ENCODE measurements around the gene TMEM143.
"Not testable (repeated sequence)": the region's sequence is repeated elsewhere in the genome, so short reads cannot be mapped to it uniquely, and the experiment has no call there.

Gene TMEM143

DNA sequence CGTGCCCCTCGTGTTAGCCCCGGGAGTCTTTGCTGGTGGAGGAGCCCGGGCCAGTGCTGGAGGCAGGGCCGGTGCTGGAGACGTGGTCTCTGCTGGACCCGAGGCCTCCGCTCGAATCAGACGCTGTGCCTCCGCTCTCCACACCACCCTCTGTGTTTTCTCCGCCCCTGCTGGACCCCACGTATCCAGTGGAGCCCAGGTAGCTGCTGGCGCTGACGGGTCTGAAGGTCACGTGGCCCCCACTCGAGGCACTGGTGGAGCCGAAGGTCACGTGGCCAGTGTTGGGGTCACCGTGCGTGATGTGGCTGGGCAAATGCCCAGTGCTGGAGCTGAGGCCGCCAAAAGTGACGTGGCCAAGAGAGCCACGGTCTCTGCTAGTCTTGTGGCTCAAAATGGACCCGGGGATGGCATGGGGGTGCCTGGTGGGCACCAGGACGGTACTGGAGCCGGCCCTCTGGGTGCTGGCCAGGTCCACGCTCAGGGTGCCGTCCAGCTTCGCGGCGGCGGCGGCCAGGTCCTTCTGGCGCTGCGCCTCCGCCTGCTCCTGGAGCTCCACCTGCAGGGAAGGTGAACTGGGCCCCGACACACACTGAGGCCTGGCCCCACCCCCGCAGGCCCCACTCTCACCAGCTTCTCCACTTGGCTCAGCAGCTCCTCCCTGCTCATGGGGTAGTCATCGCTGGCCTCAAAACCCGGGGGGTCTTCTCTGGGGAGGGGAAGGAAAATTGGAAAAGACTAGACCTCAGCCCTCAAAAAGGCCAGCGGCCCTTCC, 66.6 kb downstream of the TMEM143 start:
- no peak for DNase-seq (ENCODE audit: low read depth)
- TF ChIP-seq POLR2A (IDR thresholded peaks at IDR 0.05; ENCODE audit: extremely low read depth, insufficient read length) = no peak
- TF ChIP-seq, protein P1, sequence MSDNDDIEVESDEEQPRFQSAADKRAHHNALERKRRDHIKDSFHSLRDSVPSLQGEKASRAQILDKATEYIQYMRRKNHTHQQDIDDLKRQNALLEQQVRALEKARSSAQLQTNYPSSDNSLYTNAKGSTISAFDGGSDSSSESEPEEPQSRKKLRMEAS (IDR thresholded peaks at IDR 0.05; ENCODE audit: low read depth, low read length) = no peak
- no peak overlapping the region for H3K4me3 ChIP-seq (ENCODE audit: low read depth, low read length)

DNA sequence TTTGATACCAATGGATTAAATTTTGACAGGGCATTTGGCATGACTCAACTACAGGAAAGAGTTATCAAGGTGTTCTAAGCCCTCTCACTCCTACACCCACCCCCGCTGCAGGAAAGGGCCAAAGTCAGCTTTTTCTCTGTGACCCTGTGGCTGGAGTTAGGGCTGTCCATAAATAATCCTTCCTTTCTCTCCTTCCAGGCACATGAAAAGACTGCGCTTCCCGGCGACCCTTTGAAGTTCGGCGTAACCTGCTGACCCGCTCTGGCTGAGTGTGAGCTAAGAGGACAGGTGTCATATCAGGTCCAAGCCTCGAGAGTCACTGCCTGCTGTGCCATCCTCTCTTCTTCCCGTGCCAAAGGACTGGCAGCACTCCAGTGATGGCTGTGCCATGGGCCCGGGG, 68.3 kb downstream of the TMEM143 start:
- TF ChIP-seq, protein P2, sequence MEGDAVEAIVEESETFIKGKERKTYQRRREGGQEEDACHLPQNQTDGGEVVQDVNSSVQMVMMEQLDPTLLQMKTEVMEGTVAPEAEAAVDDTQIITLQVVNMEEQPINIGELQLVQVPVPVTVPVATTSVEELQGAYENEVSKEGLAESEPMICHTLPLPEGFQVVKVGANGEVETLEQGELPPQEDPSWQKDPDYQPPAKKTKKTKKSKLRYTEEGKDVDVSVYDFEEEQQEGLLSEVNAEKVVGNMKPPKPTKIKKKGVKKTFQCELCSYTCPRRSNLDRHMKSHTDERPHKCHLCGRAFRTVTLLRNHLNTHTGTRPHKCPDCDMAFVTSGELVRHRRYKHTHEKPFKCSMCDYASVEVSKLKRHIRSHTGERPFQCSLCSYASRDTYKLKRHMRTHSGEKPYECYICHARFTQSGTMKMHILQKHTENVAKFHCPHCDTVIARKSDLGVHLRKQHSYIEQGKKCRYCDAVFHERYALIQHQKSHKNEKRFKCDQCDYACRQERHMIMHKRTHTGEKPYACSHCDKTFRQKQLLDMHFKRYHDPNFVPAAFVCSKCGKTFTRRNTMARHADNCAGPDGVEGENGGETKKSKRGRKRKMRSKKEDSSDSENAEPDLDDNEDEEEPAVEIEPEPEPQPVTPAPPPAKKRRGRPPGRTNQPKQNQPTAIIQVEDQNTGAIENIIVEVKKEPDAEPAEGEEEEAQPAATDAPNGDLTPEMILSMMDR (IDR thresholded peaks at IDR 0.05; ENCODE audit: low read depth, low read length) = no peak
- TF ChIP-seq POLR2A (IDR thresholded peaks at IDR 0.05; ENCODE audit: extremely low read depth, insufficient read length) (no peak), MYC (IDR thresholded peaks at IDR 0.05; ENCODE audit: low read depth, low read length) (no peak)
- TF ChIP-seq, protein P1 (IDR thresholded peaks at IDR 0.05; ENCODE audit: low read depth, low read length) = no peak
- no peak overlapping the region for H3K4me3 ChIP-seq (ENCODE audit: low read depth, low read length)
- no peak for DNase-seq (ENCODE audit: low read depth)

DNA sequence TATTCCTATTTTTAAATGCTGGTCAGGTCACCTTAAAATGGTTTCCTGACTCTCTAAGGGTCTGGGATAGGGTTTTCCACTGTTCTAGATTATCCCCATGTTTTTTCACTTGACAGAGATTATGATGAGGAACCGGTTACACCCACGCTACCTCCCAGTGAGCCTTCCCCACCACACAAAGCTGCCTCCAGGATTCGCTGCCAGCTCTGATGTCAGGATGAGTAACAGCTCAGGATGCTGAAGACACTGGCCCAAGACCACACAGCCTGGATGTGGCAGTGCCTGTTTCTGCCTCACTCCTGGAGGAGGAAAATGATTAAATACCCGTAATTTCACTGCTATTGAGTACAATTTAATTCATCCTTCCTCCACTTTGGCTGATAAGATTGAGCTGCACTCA, 70.9 kb downstream of the TMEM143 start:
- peak; percentile 47 for DNase-seq (ENCODE audit: low read depth)
- H3K4me3 ChIP-seq (ENCODE audit: low read depth, low read length) = no peak overlapping the region
- TF ChIP-seq MYC (IDR thresholded peaks at IDR 0.05; ENCODE audit: low read depth, low read length) = no peak
- TF ChIP-seq, protein P2 (IDR thresholded peaks at IDR 0.05; ENCODE audit: low read depth, low read length) = no peak

DNA sequence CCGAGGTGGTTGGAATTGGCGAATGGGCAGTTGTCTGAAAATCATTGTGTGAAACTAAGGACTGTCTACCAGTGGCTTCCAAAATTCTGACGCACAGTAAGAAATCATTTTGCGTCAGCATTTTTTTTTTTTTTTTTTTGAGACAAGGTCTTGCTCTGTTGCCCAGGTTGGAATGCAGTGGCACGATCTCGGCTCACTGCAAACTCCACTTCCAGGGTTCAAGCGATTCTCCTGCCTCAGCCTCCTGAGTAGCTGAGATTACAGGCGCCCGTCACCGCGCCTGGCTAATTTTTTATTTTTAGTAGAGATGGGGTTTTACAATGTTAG, 72.3 kb downstream of the TMEM143 start:
- not testable (repeated sequence) for DNase-seq (ENCODE audit: low read depth)
- peak overlapping the region; percentile 58 for H3K4me3 ChIP-seq (ENCODE audit: low read depth, low read length)

DNA sequence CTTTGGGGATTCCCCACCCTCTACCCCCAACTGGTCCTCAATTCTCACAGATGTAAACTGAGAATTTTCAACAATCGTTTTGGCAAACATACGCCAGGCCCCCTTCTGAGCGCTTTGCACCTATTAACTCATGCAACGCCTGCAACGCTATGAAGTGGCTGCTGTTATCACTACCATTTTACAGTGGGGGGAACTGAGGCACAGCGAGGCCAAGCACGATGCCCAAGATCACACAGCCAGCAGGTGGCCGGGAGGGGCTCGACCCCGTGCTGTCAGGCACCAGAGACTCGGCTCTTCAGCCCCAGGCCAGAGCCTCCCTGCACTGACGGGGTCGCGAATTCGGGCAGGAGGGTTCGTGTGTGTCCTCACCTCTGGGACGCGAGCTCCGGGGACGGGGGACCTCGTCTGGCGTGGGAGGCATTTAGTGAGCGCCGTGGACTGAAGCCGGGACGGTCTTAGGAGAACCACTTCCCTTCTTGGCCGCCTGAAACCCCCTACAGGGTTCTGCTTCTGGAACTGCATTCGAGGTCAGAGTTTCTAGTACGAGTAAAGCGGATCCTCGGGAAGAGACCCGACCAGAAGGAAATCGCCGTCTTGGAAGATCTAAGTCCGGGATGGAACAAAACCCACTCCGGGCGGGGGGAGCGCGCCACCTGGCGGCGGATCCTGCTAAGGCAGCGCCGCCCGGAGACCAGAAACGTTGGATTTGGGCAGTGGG, 72.8 kb downstream of the TMEM143 start:
- H3K4me3 ChIP-seq (ENCODE audit: low read depth, low read length) = peak overlapping the region; percentile 58
- TF ChIP-seq, protein P1 (IDR thresholded peaks at IDR 0.05; ENCODE audit: low read depth, low read length) = no peak
- TF ChIP-seq, protein P2 (IDR thresholded peaks at IDR 0.05; ENCODE audit: low read depth, low read length) = peak; percentile 100
- DNase-seq (ENCODE audit: low read depth) = peak; percentile 87

DNA sequence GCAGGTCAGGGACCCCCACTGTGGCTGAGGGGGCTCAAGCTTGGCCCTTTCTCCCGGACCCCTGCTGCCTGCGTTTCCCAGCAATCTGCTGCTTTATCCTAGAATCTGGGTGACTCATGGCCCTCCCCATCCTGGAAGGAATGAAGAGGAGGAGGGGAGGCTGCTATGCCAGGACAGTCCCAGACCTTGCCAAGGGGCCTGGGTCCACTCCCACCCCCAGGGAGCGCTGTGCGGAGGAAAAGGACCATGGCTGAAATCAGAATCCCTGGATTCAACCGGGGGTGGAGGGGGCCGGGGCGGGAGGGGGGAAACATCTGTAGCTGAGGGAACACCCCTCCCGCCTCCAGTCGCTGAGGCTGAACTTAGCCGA, 73.4 kb downstream of the TMEM143 start:
- DNase-seq (ENCODE audit: low read depth) = no peak
- no peak overlapping the region for H3K4me3 ChIP-seq (ENCODE audit: low read depth, low read length)
- TF ChIP-seq, protein P2 (IDR thresholded peaks at IDR 0.05; ENCODE audit: low read depth, low read length) = peak; percentile 5
- TF ChIP-seq MYC (IDR thresholded peaks at IDR 0.05; ENCODE audit: low read depth, low read length) = no peak
- TF ChIP-seq POLR2A (IDR thresholded peaks at IDR 0.05; ENCODE audit: extremely low read depth, insufficient read length) = no peak
- TF ChIP-seq, protein P1 (IDR thresholded peaks at IDR 0.05; ENCODE audit: low read depth, low read length) = no peak

DNA sequence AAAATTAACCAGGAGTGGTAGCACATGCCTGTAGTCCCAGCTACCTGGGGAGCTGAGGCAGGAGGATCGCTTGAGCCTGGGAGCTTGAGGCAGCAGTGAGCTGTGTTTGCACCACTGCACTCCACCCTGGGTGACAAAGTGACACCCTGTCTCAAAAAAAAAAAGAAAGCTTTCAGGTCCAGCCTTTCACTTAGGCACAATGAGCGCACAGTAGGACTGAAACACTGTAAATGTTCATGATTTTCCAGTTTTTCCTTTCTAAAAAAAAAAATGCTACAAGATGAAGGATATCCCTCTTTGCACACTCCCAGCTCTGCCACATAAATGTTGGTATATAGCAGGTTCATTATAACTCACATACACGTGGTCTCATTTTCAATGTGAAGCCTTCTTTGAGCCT, 76.0 kb downstream of the TMEM143 start:
- DNase-seq (ENCODE audit: low read depth) = no peak
- H3K4me3 ChIP-seq (ENCODE audit: low read depth, low read length) = no peak overlapping the region
- TF ChIP-seq MYC (IDR thresholded peaks at IDR 0.05; ENCODE audit: low read depth, low read length) (no peak), POLR2A (IDR thresholded peaks at IDR 0.05; ENCODE audit: extremely low read depth, insufficient read length) (no peak)
- TF ChIP-seq, protein P2 (IDR thresholded peaks at IDR 0.05; ENCODE audit: low read depth, low read length) = no peak
- TF ChIP-seq, protein P1 (IDR thresholded peaks at IDR 0.05; ENCODE audit: low read depth, low read length) = no peak
